Kidney (tissue), 14 donors: ENCODE measurements around the gene ANHX. TPM values are rescaled to one million over a fixed set of nuclear protein-coding genes. Genes with fewer than 3 reads are reported as not detected.

Experiments
- DNase-seq, 5 donors: peaks; one replicate each; pipeline ENCODE4 v3.0.0-alpha.2; 2013 to 2020
- FAIRE-seq: peaks from 2 replicates; lab custom pipeline; 2012; peaks lifted over from hg19 to GRCh38; lab: Jason Lieb, UNC
- H3K27ac ChIP-seq, 2 donors: one replicate each; pipeline ENCODE4 v1.7.0; 2013; ENCODE audit warnings: low read depth in 2 of 2, low read length in 2 of 2, inconsistent platforms in 1 of 2
- H3K27me3 ChIP-seq: one replicate; pipeline ENCODE4 v1.7.1; 2013; ENCODE audit warnings: low read length, inconsistent platforms; ENCODE audit not compliant: control insufficient read depth, insufficient read depth
- H3K36me3 ChIP-seq, 3 donors: one replicate each; pipeline versions ENCODE4 v1.7.0 to v1.7.1; 2013; ENCODE audit warnings: low read length in 3 of 3, control low read depth in 1 of 3, inconsistent platforms in 1 of 3; ENCODE audit not compliant: insufficient read depth in 3 of 3, control insufficient read depth in 2 of 3
- H3K4me1 ChIP-seq, 3 donors: one replicate each; pipeline versions ENCODE4 v1.7.0 to v1.7.1; 2013; ENCODE audit warnings: low read length in 3 of 3, inconsistent platforms in 1 of 3, low read depth in 1 of 3; ENCODE audit not compliant: control insufficient read depth in 2 of 3, insufficient read depth in 2 of 3
- H3K4me3 ChIP-seq, 3 donors: one replicate each; pipeline versions ENCODE4 v1.7.0 to v1.8.1; 2013; ENCODE audit warnings: low read length in 3 of 3, control low read depth in 1 of 3, inconsistent platforms in 1 of 3
- H3K9ac ChIP-seq, 3 donors: one replicate each; pipeline versions ENCODE4 v1.7.0 to v1.7.1; 2013; ENCODE audit warnings: low read length in 3 of 3, control low read depth in 1 of 3, inconsistent platforms in 1 of 3
- H3K9me3 ChIP-seq, 3 donors: one replicate each; pipeline versions ENCODE4 v1.7.0 to v1.7.1; 2013; ENCODE audit warnings: low read length in 3 of 3, control low read depth in 1 of 3, inconsistent platforms in 1 of 3; ENCODE audit not compliant: control insufficient read depth in 2 of 3, insufficient read depth in 1 of 3
- CTCF ChIP-seq: IDR thresholded peaks from 3 replicates; pipeline ENCODE4 v1.5.1; 2012; ENCODE audit warnings: mild to moderate bottlenecking, moderate library complexity, borderline replicate concordance; ENCODE audit not compliant: insufficient read depth; ENCODE audit errors: extremely low read depth
- intact Hi-C: fragments of 100-400 bp; cut with DNase I; formaldehyde crosslinking; loops from one replicate; pipeline ENCODE4 v1.11.1; 2022
- polyA plus RNA-seq: library from polyadenylated mRNA; stranded (reverse); fragments of 350-450 nt; fragmentation: Illumina TruSeq; extraction: RNeasy Lipid Tissue Mini Kit (QIAGEN cat#74804); gene quantifications from one replicate; pipeline ENCODE4 v1.2.3, GENCODE V29; 2014; ENCODE audit warnings: low read depth, low replicate concordance; ENCODE audit not compliant: insufficient read depth
- total RNA-seq: library from RNA; stranded (reverse); fragmentation: NEBNext Ultra II Directional; extraction: Animal tissue kit (Norgen Biotek cat#: 25700); gene quantifications from one replicate; pipeline ENCODE4 v1.2.1, GENCODE V29; 2021
- donor health status: control.
- donor health status: control.
- donor health status: control.
- donor health status: control.
- donor health status: control.
- donor health status: DM: yes; HTN: yes; CAD: no.
- donor health status: Normal renal cell carcinoma (clear cell type).

The ANHX gene
- total and polyA plus RNA-seq, 2 donors from 2014 or later, result not detected

GRCh38 chr12:133233993-133234564, 1.6 kb downstream of the ANHX start:
- Histone ChIP-seq H3K9me3 (no peaks in the 10 kb centered on the region), H3K4me1 (no peaks in the 10 kb centered on the region), H3K36me3 (no peaks in the 10 kb centered on the region), H3K27ac (no peak overlapping the region), H3K27me3 (no peaks in the 10 kb centered on the region), H3K9ac (no peak overlapping the region), H3K4me3 (no peak overlapping the region)
- DNase-seq (peak in 1 of 5 donors; percentile 53), FAIRE-seq (no peak)
- TF ChIP-seq CTCF, result no peak
- intact Hi-C loops, result no loop called here

GRCh38 chr12:133233006-133233405, 2.7 kb downstream of the ANHX start:
- intact Hi-C loops, result no loop called here
- Histone ChIP-seq H3K27me3 (no peaks in the 10 kb centered on the region), H3K36me3 (no peaks in the 10 kb centered on the region), H3K4me1 (no peaks in the 10 kb centered on the region), H3K9ac (no peak overlapping the region), H3K9me3 (no peaks in the 10 kb centered on the region), H3K4me3 (no peak overlapping the region), H3K27ac (no peak overlapping the region)
- FAIRE-seq, result no peak
- no peak for TF ChIP-seq CTCF
- no peak for DNase-seq

DNA sequence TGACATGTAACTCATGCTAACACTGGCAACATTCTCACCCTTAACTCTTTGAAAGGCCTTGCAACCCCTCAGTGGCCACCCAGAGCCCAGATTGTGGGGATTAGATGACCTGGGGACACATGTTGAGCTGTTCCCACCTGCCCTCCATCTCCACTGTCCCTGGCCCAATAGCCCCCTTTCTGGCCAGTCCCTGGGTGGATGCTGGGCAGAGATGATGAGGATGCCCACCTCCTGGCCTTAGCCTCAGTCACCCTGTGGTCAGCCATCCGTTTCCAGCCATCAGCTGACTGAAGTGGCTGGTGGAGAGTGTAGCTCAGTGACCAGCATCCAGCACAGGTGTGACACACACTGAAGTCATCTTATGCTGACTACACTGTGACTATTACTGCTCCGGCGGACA, 4.7 kb downstream of the ANHX start:
- no peak for TF ChIP-seq CTCF
- Histone ChIP-seq H3K4me1 (no peaks in the 10 kb centered on the region), H3K27me3 (no peaks in the 10 kb centered on the region), H3K4me3 (no peak overlapping the region), H3K27ac (no peak overlapping the region), H3K9ac (no peak overlapping the region), H3K9me3 (no peaks in the 10 kb centered on the region), H3K36me3 (no peaks in the 10 kb centered on the region)
- intact Hi-C loops, result no loop called here
- no peak for DNase-seq
- FAIRE-seq, result no peak
